HEK293 (cell line): ENCODE results near the gene APLP1.

ENCODE experiments used
- ZBTB20 ChIP-seq: fragments of 450-650 bp; formaldehyde crosslinking; IDR thresholded peaks from 2 replicates; pipeline ENCODE4 v1.5.1; 2016; ENCODE audit warnings: missing biosample characterization, missing genetic modification characterization
- ZNF169 ChIP-seq: fragments of 450-650 bp; formaldehyde crosslinking; IDR thresholded peaks from 2 replicates; pipeline ENCODE4 v1.5.1; 2016; ENCODE audit warnings: missing biosample characterization, missing genetic modification characterization
- ZNF311 ChIP-seq: fragments of 450-650 bp; formaldehyde crosslinking; IDR thresholded peaks from 2 replicates; pipeline ENCODE4 v1.5.1; 2017; ENCODE audit warnings: missing biosample characterization, missing genetic modification characterization, borderline replicate concordance
- ZNF510 ChIP-seq: fragments of 450-650 bp; formaldehyde crosslinking; IDR thresholded peaks from 2 replicates; pipeline ENCODE4 v1.5.1; 2018; ENCODE audit warnings: mild to moderate bottlenecking, missing genetic modification characterization, missing biosample characterization; ENCODE audit not compliant: insufficient replicate concordance
- ZNF571 ChIP-seq: fragments of 450-650 bp; formaldehyde crosslinking; IDR thresholded peaks from 2 replicates; pipeline ENCODE4 v1.5.0; 2017; ENCODE audit warnings: missing biosample characterization, missing genetic modification characterization
- TF ChIP-seq, protein P1 (sequence below): fragments of 450-650 bp; formaldehyde crosslinking; conservative IDR thresholded peaks from 2 replicates; pipeline ENCODE4 v1.5.1; 2016; ENCODE audit warnings: low read depth, missing biosample characterization, missing genetic modification characterization
- TF ChIP-seq, protein P2 (sequence below): fragments of 450-650 bp; formaldehyde crosslinking; IDR thresholded peaks from 2 replicates; pipeline ENCODE4 v1.5.1; 2016; ENCODE audit warnings: missing biosample characterization, missing genetic modification characterization
- TF ChIP-seq, protein P3 (sequence below): fragments of 450-650 bp; formaldehyde crosslinking; IDR thresholded peaks from 2 replicates; pipeline ENCODE4 v1.5.1; 2016; ENCODE audit warnings: missing biosample characterization, missing genetic modification characterization
- TF ChIP-seq, protein P4 (sequence below): fragments of 450-650 bp; formaldehyde crosslinking; IDR thresholded peaks from 2 replicates; pipeline ENCODE4 v1.5.1; 2016; ENCODE audit warnings: missing biosample characterization, missing genetic modification characterization
- TF ChIP-seq, protein P5 (sequence below): fragments of 450-650 bp; formaldehyde crosslinking; IDR thresholded peaks from 2 replicates; pipeline ENCODE4 v1.5.1; 2016; ENCODE audit warnings: missing biosample characterization, missing genetic modification characterization, borderline replicate concordance
- TF ChIP-seq, protein P6 (sequence below): fragments of 450-650 bp; formaldehyde crosslinking; IDR thresholded peaks from 2 replicates; pipeline ENCODE4 v1.5.1; 2016; ENCODE audit warnings: missing biosample characterization, missing genetic modification characterization
- TF ChIP-seq, protein P7 (sequence below): fragments of 450-650 bp; formaldehyde crosslinking; IDR thresholded peaks from 2 replicates; pipeline ENCODE4 v1.5.1; 2016; ENCODE audit warnings: missing biosample characterization, missing genetic modification characterization
- TF ChIP-seq, protein P8 (sequence below): fragments of 450-650 bp; formaldehyde crosslinking; IDR thresholded peaks from 2 replicates; pipeline ENCODE4 v1.5.1; 2016; ENCODE audit warnings: missing biosample characterization, missing genetic modification characterization
- TF ChIP-seq, protein P9 (sequence below): fragments of 450-650 bp; formaldehyde crosslinking; IDR thresholded peaks from 2 replicates; pipeline ENCODE4 v1.5.1; 2017; ENCODE audit warnings: missing biosample characterization, missing genetic modification characterization

APLP1 gene

DNA sequence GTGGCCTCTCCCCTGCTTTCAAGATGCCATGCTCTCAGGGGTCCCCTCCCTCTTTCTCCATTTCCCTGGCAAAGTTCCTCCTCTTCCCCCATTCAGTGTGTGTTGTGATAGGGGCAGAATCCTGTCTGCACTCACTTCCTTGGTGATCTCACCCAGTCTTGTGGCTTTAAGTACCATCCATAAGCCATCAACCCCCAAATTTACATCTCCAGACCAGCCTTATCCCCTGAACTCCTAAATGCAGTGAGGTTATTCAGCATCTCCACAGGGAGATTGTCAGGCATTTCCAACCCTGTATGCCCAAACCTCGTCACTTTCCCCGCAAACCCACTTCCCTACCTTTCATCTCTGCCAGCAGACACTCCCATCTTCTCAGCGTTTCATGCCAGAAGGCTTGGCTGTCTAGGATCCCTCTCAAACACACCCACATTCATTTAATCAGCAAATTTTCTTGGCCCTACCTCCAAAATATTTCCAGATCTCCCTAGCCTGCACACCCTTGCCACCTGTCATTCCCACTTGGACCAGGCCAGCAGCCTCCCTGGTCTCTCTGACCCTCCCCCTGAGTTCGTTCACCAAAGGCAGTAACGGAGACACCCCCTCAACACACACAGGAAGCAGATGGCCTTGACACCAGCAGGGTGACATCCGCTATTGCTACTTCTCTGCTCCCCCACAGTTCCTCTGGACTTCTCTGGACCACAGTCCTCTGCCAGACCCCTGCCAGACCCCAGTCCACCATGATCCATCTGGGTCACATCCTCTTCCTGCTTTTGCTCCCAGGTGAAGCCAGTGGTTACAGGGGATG lies 33.7 kb downstream of the APLP1 start, which contains the start of gene HCST (continued):
- TF ChIP-seq, protein P1, sequence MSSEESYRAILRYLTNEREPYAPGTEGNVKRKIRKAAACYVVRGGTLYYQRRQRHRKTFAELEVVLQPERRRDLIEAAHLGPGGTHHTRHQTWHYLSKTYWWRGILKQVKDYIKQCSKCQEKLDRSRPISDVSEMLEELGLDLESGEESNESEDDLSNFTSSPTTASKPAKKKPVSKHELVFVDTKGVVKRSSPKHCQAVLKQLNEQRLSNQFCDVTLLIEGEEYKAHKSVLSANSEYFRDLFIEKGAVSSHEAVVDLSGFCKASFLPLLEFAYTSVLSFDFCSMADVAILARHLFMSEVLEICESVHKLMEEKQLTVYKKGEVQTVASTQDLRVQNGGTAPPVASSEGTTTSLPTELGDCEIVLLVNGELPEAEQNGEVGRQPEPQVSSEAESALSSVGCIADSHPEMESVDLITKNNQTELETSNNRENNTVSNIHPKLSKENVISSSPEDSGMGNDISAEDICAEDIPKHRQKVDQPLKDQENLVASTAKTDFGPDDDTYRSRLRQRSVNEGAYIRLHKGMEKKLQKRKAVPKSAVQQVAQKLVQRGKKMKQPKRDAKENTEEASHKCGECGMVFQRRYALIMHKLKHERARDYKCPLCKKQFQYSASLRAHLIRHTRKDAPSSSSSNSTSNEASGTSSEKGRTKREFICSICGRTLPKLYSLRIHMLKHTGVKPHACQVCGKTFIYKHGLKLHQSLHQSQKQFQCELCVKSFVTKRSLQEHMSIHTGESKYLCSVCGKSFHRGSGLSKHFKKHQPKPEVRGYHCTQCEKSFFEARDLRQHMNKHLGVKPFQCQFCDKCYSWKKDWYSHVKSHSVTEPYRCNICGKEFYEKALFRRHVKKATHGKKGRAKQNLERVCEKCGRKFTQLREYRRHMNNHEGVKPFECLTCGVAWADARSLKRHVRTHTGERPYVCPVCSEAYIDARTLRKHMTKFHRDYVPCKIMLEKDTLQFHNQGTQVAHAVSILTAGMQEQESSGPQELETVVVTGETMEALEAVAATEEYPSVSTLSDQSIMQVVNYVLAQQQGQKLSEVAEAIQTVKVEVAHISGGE (tag by site-specific recombination), result no peak
- TF ChIP-seq ZNF169, result no peak
- peak; percentile 58; the same call in 1 of the 2 replicates for TF ChIP-seq ZBTB20 (tag by site-specific recombination)
- no peak for TF ChIP-seq ZNF510 (tag by site-specific recombination)
- no peak for TF ChIP-seq ZNF311 (tag by site-specific recombination)
- TF ChIP-seq, protein P2, sequence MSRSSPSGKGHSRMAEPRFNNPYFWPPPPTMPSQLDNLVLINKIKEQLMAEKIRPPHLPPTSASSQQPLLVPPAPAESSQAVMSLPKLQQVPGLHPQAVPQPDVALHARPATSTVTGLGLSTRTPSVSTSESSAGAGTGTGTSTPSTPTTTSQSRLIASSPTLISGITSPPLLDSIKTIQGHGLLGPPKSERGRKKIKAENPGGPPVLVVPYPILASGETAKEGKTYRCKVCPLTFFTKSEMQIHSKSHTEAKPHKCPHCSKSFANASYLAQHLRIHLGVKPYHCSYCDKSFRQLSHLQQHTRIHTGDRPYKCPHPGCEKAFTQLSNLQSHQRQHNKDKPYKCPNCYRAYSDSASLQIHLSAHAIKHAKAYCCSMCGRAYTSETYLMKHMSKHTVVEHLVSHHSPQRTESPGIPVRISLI (tag by site-specific recombination), result no peak
- TF ChIP-seq, protein P3, sequence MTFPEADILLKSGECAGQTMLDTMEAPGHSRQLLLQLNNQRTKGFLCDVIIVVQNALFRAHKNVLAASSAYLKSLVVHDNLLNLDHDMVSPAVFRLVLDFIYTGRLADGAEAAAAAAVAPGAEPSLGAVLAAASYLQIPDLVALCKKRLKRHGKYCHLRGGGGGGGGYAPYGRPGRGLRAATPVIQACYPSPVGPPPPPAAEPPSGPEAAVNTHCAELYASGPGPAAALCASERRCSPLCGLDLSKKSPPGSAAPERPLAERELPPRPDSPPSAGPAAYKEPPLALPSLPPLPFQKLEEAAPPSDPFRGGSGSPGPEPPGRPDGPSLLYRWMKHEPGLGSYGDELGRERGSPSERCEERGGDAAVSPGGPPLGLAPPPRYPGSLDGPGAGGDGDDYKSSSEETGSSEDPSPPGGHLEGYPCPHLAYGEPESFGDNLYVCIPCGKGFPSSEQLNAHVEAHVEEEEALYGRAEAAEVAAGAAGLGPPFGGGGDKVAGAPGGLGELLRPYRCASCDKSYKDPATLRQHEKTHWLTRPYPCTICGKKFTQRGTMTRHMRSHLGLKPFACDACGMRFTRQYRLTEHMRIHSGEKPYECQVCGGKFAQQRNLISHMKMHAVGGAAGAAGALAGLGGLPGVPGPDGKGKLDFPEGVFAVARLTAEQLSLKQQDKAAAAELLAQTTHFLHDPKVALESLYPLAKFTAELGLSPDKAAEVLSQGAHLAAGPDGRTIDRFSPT (tag by site-specific recombination), result no peak; the same call in 1 of the 2 replicates
- TF ChIP-seq, protein P4, sequence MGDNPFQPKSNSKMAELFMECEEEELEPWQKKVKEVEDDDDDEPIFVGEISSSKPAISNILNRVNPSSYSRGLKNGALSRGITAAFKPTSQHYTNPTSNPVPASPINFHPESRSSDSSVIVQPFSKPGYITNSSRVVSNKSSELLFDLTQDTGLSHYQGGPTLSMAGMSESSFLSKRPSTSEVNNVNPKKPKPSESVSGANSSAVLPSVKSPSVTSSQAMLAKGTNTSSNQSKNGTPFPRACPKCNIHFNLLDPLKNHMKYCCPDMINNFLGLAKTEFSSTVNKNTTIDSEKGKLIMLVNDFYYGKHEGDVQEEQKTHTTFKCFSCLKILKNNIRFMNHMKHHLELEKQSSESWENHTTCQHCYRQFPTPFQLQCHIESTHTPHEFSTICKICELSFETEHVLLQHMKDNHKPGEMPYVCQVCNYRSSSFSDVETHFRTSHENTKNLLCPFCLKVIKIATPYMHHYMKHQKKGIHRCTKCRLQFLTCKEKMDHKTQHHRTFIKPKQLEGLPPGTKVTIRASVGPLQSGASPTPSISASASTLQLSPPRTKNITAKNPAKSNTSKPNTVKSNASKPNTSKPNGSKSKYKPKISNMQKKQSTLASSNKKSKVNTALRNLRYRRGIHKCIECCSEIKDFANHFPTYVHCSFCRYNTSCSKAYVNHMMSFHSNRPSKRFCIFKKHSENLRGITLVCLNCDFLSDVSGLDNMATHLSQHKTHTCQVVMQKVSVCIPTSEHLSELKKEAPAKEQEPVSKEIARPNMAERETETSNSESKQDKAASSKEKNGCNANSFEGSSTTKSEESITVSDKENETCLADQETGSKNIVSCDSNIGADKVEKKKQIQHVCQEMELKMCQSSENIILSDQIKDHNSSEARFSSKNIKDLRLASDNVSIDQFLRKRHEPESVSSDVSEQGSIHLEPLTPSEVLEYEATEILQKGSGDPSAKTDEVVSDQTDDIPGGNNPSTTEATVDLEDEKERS (tag by site-specific recombination), result no peak
- TF ChIP-seq, protein P5, sequence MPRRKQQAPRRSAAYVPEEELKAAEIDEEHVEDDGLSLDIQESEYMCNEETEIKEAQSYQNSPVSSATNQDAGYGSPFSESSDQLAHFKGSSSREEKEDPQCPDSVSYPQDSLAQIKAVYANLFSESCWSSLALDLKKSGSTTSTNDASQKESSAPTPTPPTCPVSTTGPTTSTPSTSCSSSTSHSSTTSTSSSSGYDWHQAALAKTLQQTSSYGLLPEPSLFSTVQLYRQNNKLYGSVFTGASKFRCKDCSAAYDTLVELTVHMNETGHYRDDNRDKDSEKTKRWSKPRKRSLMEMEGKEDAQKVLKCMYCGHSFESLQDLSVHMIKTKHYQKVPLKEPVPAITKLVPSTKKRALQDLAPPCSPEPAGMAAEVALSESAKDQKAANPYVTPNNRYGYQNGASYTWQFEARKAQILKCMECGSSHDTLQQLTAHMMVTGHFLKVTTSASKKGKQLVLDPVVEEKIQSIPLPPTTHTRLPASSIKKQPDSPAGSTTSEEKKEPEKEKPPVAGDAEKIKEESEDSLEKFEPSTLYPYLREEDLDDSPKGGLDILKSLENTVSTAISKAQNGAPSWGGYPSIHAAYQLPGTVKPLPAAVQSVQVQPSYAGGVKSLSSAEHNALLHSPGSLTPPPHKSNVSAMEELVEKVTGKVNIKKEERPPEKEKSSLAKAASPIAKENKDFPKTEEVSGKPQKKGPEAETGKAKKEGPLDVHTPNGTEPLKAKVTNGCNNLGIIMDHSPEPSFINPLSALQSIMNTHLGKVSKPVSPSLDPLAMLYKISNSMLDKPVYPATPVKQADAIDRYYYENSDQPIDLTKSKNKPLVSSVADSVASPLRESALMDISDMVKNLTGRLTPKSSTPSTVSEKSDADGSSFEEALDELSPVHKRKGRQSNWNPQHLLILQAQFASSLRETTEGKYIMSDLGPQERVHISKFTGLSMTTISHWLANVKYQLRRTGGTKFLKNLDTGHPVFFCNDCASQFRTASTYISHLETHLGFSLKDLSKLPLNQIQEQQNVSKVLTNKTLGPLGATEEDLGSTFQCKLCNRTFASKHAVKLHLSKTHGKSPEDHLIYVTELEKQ, result no peak
- TF ChIP-seq, protein P6, sequence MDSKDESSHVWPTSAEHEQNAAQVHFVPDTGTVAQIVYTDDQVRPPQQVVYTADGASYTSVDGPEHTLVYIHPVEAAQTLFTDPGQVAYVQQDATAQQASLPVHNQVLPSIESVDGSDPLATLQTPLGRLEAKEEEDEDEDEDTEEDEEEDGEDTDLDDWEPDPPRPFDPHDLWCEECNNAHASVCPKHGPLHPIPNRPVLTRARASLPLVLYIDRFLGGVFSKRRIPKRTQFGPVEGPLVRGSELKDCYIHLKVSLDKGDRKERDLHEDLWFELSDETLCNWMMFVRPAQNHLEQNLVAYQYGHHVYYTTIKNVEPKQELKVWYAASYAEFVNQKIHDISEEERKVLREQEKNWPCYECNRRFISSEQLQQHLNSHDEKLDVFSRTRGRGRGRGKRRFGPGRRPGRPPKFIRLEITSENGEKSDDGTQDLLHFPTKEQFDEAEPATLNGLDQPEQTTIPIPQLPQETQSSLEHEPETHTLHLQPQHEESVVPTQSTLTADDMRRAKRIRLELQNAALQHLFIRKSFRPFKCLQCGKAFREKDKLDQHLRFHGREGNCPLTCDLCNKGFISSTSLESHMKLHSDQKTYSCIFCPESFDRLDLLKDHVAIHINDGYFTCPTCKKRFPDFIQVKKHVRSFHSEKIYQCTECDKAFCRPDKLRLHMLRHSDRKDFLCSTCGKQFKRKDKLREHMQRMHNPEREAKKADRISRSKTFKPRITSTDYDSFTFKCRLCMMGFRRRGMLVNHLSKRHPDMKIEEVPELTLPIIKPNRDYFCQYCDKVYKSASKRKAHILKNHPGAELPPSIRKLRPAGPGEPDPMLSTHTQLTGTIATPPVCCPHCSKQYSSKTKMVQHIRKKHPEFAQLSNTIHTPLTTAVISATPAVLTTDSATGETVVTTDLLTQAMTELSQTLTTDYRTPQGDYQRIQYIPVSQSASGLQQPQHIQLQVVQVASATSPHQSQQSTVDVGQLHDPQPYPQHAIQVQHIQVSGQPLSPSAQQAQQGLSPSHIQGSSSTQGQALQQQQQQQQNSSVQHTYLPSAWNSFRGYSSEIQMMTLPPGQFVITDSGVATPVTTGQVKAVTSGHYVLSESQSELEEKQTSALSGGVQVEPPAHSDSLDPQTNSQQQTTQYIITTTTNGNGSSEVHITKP (tag by site-specific recombination), result peak; percentile 53
- TF ChIP-seq ZNF571 (tag by site-specific recombination), result no peak
- TF ChIP-seq, protein P7, sequence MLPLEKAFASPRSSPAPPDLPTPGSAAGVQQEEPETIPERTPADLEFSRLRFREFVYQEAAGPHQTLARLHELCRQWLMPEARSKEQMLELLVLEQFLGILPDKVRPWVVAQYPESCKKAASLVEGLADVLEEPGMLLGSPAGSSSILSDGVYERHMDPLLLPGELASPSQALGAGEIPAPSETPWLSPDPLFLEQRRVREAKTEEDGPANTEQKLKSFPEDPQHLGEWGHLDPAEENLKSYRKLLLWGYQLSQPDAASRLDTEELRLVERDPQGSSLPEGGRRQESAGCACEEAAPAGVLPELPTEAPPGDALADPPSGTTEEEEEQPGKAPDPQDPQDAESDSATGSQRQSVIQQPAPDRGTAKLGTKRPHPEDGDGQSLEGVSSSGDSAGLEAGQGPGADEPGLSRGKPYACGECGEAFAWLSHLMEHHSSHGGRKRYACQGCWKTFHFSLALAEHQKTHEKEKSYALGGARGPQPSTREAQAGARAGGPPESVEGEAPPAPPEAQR (tag by site-specific recombination), result no peak
- TF ChIP-seq, protein P8, sequence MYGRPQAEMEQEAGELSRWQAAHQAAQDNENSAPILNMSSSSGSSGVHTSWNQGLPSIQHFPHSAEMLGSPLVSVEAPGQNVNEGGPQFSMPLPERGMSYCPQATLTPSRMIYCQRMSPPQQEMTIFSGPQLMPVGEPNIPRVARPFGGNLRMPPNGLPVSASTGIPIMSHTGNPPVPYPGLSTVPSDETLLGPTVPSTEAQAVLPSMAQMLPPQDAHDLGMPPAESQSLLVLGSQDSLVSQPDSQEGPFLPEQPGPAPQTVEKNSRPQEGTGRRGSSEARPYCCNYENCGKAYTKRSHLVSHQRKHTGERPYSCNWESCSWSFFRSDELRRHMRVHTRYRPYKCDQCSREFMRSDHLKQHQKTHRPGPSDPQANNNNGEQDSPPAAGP (tag by site-specific recombination), result peak; percentile 69; the same call in 1 of the 2 replicates
- TF ChIP-seq, protein P9, sequence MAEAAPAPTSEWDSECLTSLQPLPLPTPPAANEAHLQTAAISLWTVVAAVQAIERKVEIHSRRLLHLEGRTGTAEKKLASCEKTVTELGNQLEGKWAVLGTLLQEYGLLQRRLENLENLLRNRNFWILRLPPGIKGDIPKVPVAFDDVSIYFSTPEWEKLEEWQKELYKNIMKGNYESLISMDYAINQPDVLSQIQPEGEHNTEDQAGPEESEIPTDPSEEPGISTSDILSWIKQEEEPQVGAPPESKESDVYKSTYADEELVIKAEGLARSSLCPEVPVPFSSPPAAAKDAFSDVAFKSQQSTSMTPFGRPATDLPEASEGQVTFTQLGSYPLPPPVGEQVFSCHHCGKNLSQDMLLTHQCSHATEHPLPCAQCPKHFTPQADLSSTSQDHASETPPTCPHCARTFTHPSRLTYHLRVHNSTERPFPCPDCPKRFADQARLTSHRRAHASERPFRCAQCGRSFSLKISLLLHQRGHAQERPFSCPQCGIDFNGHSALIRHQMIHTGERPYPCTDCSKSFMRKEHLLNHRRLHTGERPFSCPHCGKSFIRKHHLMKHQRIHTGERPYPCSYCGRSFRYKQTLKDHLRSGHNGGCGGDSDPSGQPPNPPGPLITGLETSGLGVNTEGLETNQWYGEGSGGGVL (tag by site-specific recombination), result peak; percentile 48; the same call in 1 of the 2 replicates
